ENCODE measurements around the gene CRKL. TPM values are rescaled to one million over a fixed set of nuclear protein-coding genes. Genes with fewer than 3 reads are reported as not detected.

CRKL gene
- total and polyA plus RNA-seq, 2 of the 4 experiments (the other 2 are of a cell fraction) = 20.6 to 35.5 TPM

DNA sequence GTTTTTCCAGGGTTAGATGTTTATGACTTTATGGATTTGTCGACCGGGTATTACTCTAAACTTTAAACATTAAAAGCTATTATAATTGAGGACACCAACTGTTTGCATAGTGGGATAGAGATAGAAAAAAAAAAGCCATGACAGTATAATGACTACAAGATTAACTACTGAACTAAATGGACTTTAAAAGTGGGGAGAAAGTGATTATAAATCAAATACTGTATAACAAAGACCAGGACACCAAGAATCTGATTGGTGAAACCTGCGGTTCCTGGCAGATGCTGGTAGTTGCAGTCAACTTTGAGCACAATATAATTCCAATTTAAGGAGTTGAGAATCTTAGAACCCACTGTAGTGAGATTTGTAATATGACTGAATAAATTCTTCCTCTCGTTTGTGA, 2.5 kb downstream of the CRKL start:
- H4K20me1 ChIP-seq (ENCODE audit: insufficient read depth, low read length) = peaks cover 70% of the 10 kb centered on the region
- peaks cover 0 to 19% of the 10 kb centered on the region in 2 experiments; a peak in 2 of 4 replicates for H3K79me1 ChIP-seq (ENCODE audit: low read depth in 1 of 2, low read length in 2 of 2)
- H2AFZ ChIP-seq (replicated peaks; ENCODE audit: low read length, poor library complexity) = no peak overlapping the region
- peaks cover 3% of the 10 kb centered on the region; the same call in 1 of the 2 replicates for H3K9me1 ChIP-seq (ENCODE audit: insufficient read depth, low read length)
- no peak overlapping the region for H2BK120ac ChIP-seq (ENCODE audit: low read depth, low read length)
- no peak overlapping the region for H3K4ac ChIP-seq (ENCODE audit: low read depth, low read length)
- TF ChIP-seq, protein P1, sequence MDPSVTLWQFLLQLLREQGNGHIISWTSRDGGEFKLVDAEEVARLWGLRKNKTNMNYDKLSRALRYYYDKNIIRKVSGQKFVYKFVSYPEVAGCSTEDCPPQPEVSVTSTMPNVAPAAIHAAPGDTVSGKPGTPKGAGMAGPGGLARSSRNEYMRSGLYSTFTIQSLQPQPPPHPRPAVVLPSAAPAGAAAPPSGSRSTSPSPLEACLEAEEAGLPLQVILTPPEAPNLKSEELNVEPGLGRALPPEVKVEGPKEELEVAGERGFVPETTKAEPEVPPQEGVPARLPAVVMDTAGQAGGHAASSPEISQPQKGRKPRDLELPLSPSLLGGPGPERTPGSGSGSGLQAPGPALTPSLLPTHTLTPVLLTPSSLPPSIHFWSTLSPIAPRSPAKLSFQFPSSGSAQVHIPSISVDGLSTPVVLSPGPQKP (IDR thresholded peaks at IDR 0.05; ENCODE audit: borderline replicate concordance, low read depth, low read length) = no peak
- TF ChIP-seq POLR2A (IDR thresholded peaks at IDR 0.05; ENCODE audit: low read depth, low read length) (no peak), CHD1 (IDR thresholded peaks at IDR 0.05; ENCODE audit: low read depth, low read length) (no peak), USF2 (IDR thresholded peaks at IDR 0.05; ENCODE audit: low read depth, low read length) (no peak), MAZ (IDR thresholded peaks at IDR 0.05; ENCODE audit: borderline replicate concordance, low read depth, low read length) (no peak), RFX5 (IDR thresholded peaks at IDR 0.05; ENCODE audit: low read depth, low read length) (no peak), SMC3 (IDR thresholded peaks at IDR 0.05; ENCODE audit: low read depth, low read length) (no peak), NFE2L2 (IDR thresholded peaks at IDR 0.05; ENCODE audit: low read depth, low read length) (no peak), MXI1 (IDR thresholded peaks at IDR 0.05; ENCODE audit: borderline replicate concordance, low read depth, low read length) (no peak), RAD21 (IDR thresholded peaks at IDR 0.05; ENCODE audit: low read length) (no peak), CEBPB (IDR thresholded peaks at IDR 0.05; ENCODE audit: low read depth, low read length) (no peak), RCOR1 (IDR thresholded peaks at IDR 0.05; ENCODE audit: insufficient replicate concordance, low read length) (no peak), MAFK (IDR thresholded peaks at IDR 0.05; ENCODE audit: low read depth, low read length) (no peak), BHLHE40 (IDR thresholded peaks at IDR 0.05; ENCODE audit: low read depth, low read length) (no peak)
- TF ChIP-seq, protein P2, sequence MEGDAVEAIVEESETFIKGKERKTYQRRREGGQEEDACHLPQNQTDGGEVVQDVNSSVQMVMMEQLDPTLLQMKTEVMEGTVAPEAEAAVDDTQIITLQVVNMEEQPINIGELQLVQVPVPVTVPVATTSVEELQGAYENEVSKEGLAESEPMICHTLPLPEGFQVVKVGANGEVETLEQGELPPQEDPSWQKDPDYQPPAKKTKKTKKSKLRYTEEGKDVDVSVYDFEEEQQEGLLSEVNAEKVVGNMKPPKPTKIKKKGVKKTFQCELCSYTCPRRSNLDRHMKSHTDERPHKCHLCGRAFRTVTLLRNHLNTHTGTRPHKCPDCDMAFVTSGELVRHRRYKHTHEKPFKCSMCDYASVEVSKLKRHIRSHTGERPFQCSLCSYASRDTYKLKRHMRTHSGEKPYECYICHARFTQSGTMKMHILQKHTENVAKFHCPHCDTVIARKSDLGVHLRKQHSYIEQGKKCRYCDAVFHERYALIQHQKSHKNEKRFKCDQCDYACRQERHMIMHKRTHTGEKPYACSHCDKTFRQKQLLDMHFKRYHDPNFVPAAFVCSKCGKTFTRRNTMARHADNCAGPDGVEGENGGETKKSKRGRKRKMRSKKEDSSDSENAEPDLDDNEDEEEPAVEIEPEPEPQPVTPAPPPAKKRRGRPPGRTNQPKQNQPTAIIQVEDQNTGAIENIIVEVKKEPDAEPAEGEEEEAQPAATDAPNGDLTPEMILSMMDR (conservative IDR thresholded peaks at IDR 0.05; ENCODE audit: low read depth, low read length) = no peak
- no peaks in the 10 kb centered on the region for H3K36me3 ChIP-seq (ENCODE audit: control insufficient read depth, insufficient read depth, low read length)
- no peaks in the 10 kb centered on the region for H3K9me3 ChIP-seq (ENCODE audit: control insufficient read depth, insufficient read depth, low read length)
- H2BK15ac ChIP-seq (ENCODE audit: low read depth, low read length) = no peak overlapping the region
- dilution Hi-C loops (cut with HindIII; ENCODE audit: low sequenced_read_pairs, unreplicated experiment) = no loop called here
- intact Hi-C loops (cut with micrococcal nuclease) = loop anchor here (10.0 kb wide), 1 partner anchor 115 kb away; no protein-coding TSS in a partner anchor
- peak overlapping the region; percentile 87 for H3K4me3 ChIP-seq (ENCODE audit: insufficient read depth, low read depth, low read length)
- peak overlapping the region; percentile 94 for H3K4me2 ChIP-seq (ENCODE audit: low read depth, low read length)
- no peak overlapping the region for H3K14ac ChIP-seq (replicated peaks; ENCODE audit: low read depth, low read length)
- no peak overlapping the region for H3K56ac ChIP-seq (ENCODE audit: extremely low read depth, insufficient read depth, low read length)
- H2AK9ac ChIP-seq (replicated peaks; ENCODE audit: low read depth, low read length, poor library complexity) = no peak overlapping the region
- H2BK5ac ChIP-seq (ENCODE audit: low read depth, low read length, poor library complexity, severe bottlenecking) = no peak overlapping the region
- CTCF ChIA-PET = no interaction called here
- peak overlapping the region; percentile 65; the same call in 1 of the 2 replicates for H3K9ac ChIP-seq (ENCODE audit: low read depth, low read length)
- in situ Hi-C loops (cut with MboI; ENCODE audit: low sequenced_read_pairs) = no loop called here
- peak overlapping the region; percentile 21; the same call in 1 of the 2 replicates for H3K23ac ChIP-seq (ENCODE audit: low read depth, low read length)
- BruUV-seq (replicated peaks) = TSS peak; percentile 41
- H4K5ac ChIP-seq (ENCODE audit: low read depth, low read length) = no peak overlapping the region
- H2AK5ac ChIP-seq (ENCODE audit: low read depth, low read length) = no peak overlapping the region
- H4K8ac ChIP-seq (ENCODE audit: low read depth in 2 of 2, low read length in 2 of 2) = no peak overlapping the region
- no peak overlapping the region for H4K91ac ChIP-seq (ENCODE audit: insufficient read depth, low read depth, low read length)
- POLR2A ChIA-PET (ENCODE audit: unreplicated experiment) = no interaction called here
- no peak for ATAC-seq (ENCODE audit: low read depth)
- DNase-seq = no peak
- WGBS, 2 experiments (ENCODE audit: extremely low coverage in 2 of 2, insufficient read length in 1 of 2) = no CpG with 5 or more reads among the region's 4 CpGs
- 0 out of 2 replicates have a peak, but pooled peaks cover 4% of the 10 kb centered on the region for H3K4me1 ChIP-seq (ENCODE audit: control insufficient read depth, insufficient read depth, low read length)
- H3K27me3 ChIP-seq (ENCODE audit: control insufficient read depth, insufficient read depth, low read length) = no peaks in the 10 kb centered on the region
- no peak overlapping the region for H2BK20ac ChIP-seq (ENCODE audit: low read depth, low read length)
- H3K27ac ChIP-seq (ENCODE audit: insufficient read depth, low read length) = no peak overlapping the region
- no peak overlapping the region for H3K18ac ChIP-seq (ENCODE audit: low read depth, low read length)

Measured in IMR-90 (cell line).